HCT116 (cell line): Measurements from ENCODE around the gene SND1. TPM values are rescaled to one million over a fixed set of nuclear protein-coding genes. Genes with fewer than 3 reads are reported as not detected.

Experiments used
- ATAC-seq: fragments of 200-7000 bp; cut with Tn5 transposase; 2 replicates; pipeline ENCODE4 v1.9.1; 2020; ENCODE audit warnings: mild to moderate bottlenecking, moderate library complexity
- BruUV-seq: library from RNA; stranded (reverse); fragments of 400-500 nt; replicated peaks from 2 replicates; lab custom pipeline; 2021; lab: Mats Ljungman, UMichigan
- CTCF ChIA-PET: fragments of 300-600 bp; sonication (Branson Sonifier 250); formaldehyde crosslinking; loops from one replicate; lab custom pipeline; 2021; ENCODE audit warnings: antibody characterized with exemption; lab: Charles Lee
- POLR2A ChIA-PET: fragments of 300-600, 350-600 bp; sonication (Branson Sonifier 250); formaldehyde crosslinking; loops from one replicate; lab custom pipeline; 2021; ENCODE audit warnings: antibody characterized with exemption; lab: Charles Lee
- RAD21 ChIA-PET, 2 experiments: fragments of 300-600 bp; sonication (Branson Sonifier 250); formaldehyde crosslinking; loops; one replicate each; lab custom pipeline; 2023; ENCODE audit warnings: low total read pairs in 2 of 2; ENCODE audit not compliant: uncharacterized antibody in 2 of 2, unreplicated experiment in 2 of 2, low non-redundant PET in 1 of 2; lab: Charles Lee
- DNase-seq: peaks from one replicate; pipeline ENCODE4 v3.0.0-alpha.2; 2010; ENCODE audit warnings: low read depth, low spot score
- H2AFZ ChIP-seq: fragments of 200-600 bp; shearing (Covaris generic), sonication (generic); 2 replicates; pipeline ENCODE4 v1.6.1; 2017; ENCODE audit warnings: low read depth, mixed run types, mixed read lengths, antibody characterized with exemption, low read length; ENCODE audit not compliant: poor library complexity, severe bottlenecking
- H3K27ac ChIP-seq: 2 replicates; pipeline ENCODE4 v1.5.1; 2012; ENCODE audit warnings: low read depth, low read length
- H3K27me3 ChIP-seq: fragments of 200-600 bp; sonication (generic); 2 replicates; pipeline ENCODE4 v1.6.1; 2016; ENCODE audit warnings: mixed run types, low read length, mixed read lengths; ENCODE audit not compliant: insufficient read depth
- H3K36me3 ChIP-seq, 2 experiments: fragments of 200-500 bp in 1 of 2; fragments of 200-600 bp in 1 of 2; sonication (Bioruptor generic) in 1 of 2; sonication (generic) in 1 of 2; 2 replicates each; pipeline versions ENCODE4 v1.5.1 to v1.6.1; 2014 to 2016; ENCODE audit warnings: low read length in 2 of 2, inconsistent platforms in 1 of 2, mixed read lengths in 1 of 2, mixed run types in 1 of 2; ENCODE audit not compliant: insufficient read depth in 2 of 2, control insufficient read depth in 1 of 2
- H3K4me1 ChIP-seq, 2 experiments: fragments of 200-600 bp in 1 of 2; sonication (generic) in 1 of 2; 2 replicates each; pipeline versions ENCODE4 v1.5.1 to v1.6.1; 2012 to 2017; ENCODE audit warnings: low read length in 2 of 2, inconsistent platforms in 1 of 2, mild to moderate bottlenecking in 1 of 2, mixed read lengths in 1 of 2, mixed run types in 1 of 2, moderate library complexity in 1 of 2; ENCODE audit not compliant: insufficient read depth in 2 of 2, control insufficient read depth in 1 of 2
- H3K4me2 ChIP-seq: fragments of 200-600 bp; sonication (generic); 2 replicates; pipeline ENCODE4 v1.6.1; 2017; ENCODE audit warnings: mixed run types, low read length, mixed read lengths
- H3K4me3 ChIP-seq, 2 experiments: fragments of 200-600 bp in 1 of 2; sonication (generic) in 1 of 2; replicated peaks in 1 of 2; 2 replicates each; pipeline ENCODE4 v1.5.1; 2011 to 2016; ENCODE audit warnings: low read length in 2 of 2, control low read depth in 1 of 2, low read depth in 1 of 2, mild to moderate bottlenecking in 1 of 2, mixed read lengths in 1 of 2, mixed run types in 1 of 2
- H3K79me2 ChIP-seq: fragments of 200-600 bp; sonication (generic); 2 replicates; pipeline ENCODE4 v1.6.1; 2017; ENCODE audit warnings: mild to moderate bottlenecking, mixed run types, low read length, moderate library complexity, mixed read lengths; ENCODE audit not compliant: insufficient read depth
- H3K9ac ChIP-seq: fragments of 200-600 bp; sonication (generic); 2 replicates; pipeline ENCODE4 v1.6.1; 2016; ENCODE audit warnings: low read length, mixed read lengths
- H3K9me2 ChIP-seq: fragments of 200-600 bp; sonication (generic), shearing (Covaris generic); 2 replicates; pipeline ENCODE4 v1.6.1; 2017; ENCODE audit warnings: mixed run types, mild to moderate bottlenecking, moderate library complexity; ENCODE audit not compliant: insufficient read depth
- H3K9me3 ChIP-seq, 2 experiments: fragments of 200-500 bp in 1 of 2; fragments of 200-600 bp in 1 of 2; sonication (Bioruptor generic) in 1 of 2; sonication (generic) in 1 of 2; 2 replicates each; pipeline ENCODE4 v1.6.1; 2014 to 2017; ENCODE audit warnings: low read length in 2 of 2, mixed read lengths in 2 of 2, inconsistent platforms in 1 of 2, low read depth in 1 of 2, mild to moderate bottlenecking in 1 of 2, mixed run types in 1 of 2, moderate library complexity in 1 of 2; ENCODE audit not compliant: control insufficient read depth in 1 of 2, insufficient read depth in 1 of 2
- H4K20me1 ChIP-seq: fragments of 200-600 bp; sonication (generic), shearing (Covaris generic); 2 replicates; pipeline ENCODE4 v1.6.1; 2017; ENCODE audit warnings: mixed run types, mild to moderate bottlenecking, moderate library complexity; ENCODE audit not compliant: insufficient read depth
- EZH2phosphoT487 ChIP-seq: fragments of 200-600 bp; IDR thresholded peaks from 2 replicates; pipeline ENCODE4 v1.6.1; 2018; ENCODE audit warnings: antibody characterized with exemption, borderline replicate concordance
- RAD21 ChIP-seq: IDR thresholded peaks from 2 replicates; pipeline ENCODE4 v1.6.1; 2012; ENCODE audit warnings: low read depth, mild to moderate bottlenecking
- SP1 ChIP-seq: IDR thresholded peaks from 2 replicates; pipeline ENCODE4 v1.6.1; 2012; ENCODE audit warnings: low read depth
- ZBTB33 ChIP-seq: IDR thresholded peaks from 2 replicates; pipeline ENCODE4 v1.6.1; 2011; ENCODE audit warnings: mild to moderate bottlenecking, low read length, moderate library complexity; ENCODE audit not compliant: insufficient replicate concordance; ENCODE audit errors: extremely low read depth
- ZFX ChIP-seq: fragments of 450-650 bp; IDR thresholded peaks from 2 replicates; pipeline ENCODE4 v1.6.1; 2017
- intact Hi-C: fragments of 100-400 bp; cut with micrococcal nuclease; formaldehyde crosslinking; loops from 2 replicates; pipeline ENCODE4 v1.10.0; 2022
- total RNA-seq: library from RNA; stranded (reverse); gene quantifications from one replicate; pipeline ENCODE4 v1.2.1, GENCODE V29; 2021; ENCODE audit not compliant: unreplicated experiment

SND1 gene
- total RNA-seq, 1 experiment from 2014 or later: 169 TPM

- TF ChIP-seq ZFX (no peak), SP1 (no peak)
- Histone ChIP-seq H3K9me3 (no peaks in the 10 kb centered on the region), H3K9ac (no peak overlapping the region), H3K4me3 (no peak overlapping the region), H3K36me3 (no peaks in the 10 kb centered on the region), H3K4me2 (no peak overlapping the region), H3K27me3 (no peaks in the 10 kb centered on the region), H4K20me1 (peaks cover 11% of the 10 kb centered on the region; the same call in 1 of the 2 replicates), H3K4me1 (no peaks in the 10 kb centered on the region), H3K9me2 (no peaks in the 10 kb centered on the region), H2AFZ (no peak overlapping the region), H3K27ac (no peak overlapping the region), H3K79me2 (peaks cover 98% of the 10 kb centered on the region)
- ChIA-PET RAD21 (no interaction called here), POLR2A (no interaction called here), CTCF (no interaction called here)
- no peak for ATAC-seq
- intact Hi-C loops: no loop called here
- no peak for DNase-seq
- no TSS peak for BruUV-seq
Measured at GRCh38 chr7:127761196-127761595, 109.2 kb downstream of the SND1 start.

- TF ChIP-seq ZBTB33 (no peak), EZH2phosphoT487 (no peak), RAD21 (no peak), SP1 (no peak)
- TF ChIP-seq, all 23 proteins: peak for 0
- H3K4me1 ChIP-seq: no peaks in the 10 kb centered on the region
- H4K20me1 ChIP-seq: peaks cover 18% of the 10 kb centered on the region; the same call in 1 of the 2 replicates
- H3K4me3 ChIP-seq: no peak overlapping the region
- H3K9me3 ChIP-seq: no peaks in the 10 kb centered on the region
- H3K27ac ChIP-seq: no peak overlapping the region
- ChIA-PET RAD21 (no interaction called here), CTCF (interaction anchor here (1.9 kb wide), 1 partner anchor 28 kb away, joined by 4 read pairs; no protein-coding TSS in a partner anchor), POLR2A (no interaction called here)
- H3K36me3 ChIP-seq: no peaks in the 10 kb centered on the region
- intact Hi-C loops: no loop called here
- H3K9ac ChIP-seq: no peak overlapping the region
- ATAC-seq: no peak
- TSS peak; percentile 2 for BruUV-seq
- no peak for DNase-seq
- H2AFZ ChIP-seq: no peak overlapping the region
- peaks cover 96% of the 10 kb centered on the region for H3K79me2 ChIP-seq
- H3K27me3 ChIP-seq: no peaks in the 10 kb centered on the region
- no peak overlapping the region for H3K4me2 ChIP-seq
- no peaks in the 10 kb centered on the region for H3K9me2 ChIP-seq
Measured at GRCh38 chr7:127764681-127765080, 112.7 kb downstream of the SND1 start.
